SU-DHL-6 (cell line): ENCODE results near the gene PMEPA1.

ENCODE experiments used
- H2AFZ ChIP-seq: fragments of 200-600 bp; sonication (generic); 2 replicates; pipeline ENCODE4 v1.6.1; 2014; ENCODE audit warnings: low read depth, mild to moderate bottlenecking, moderate library complexity, mixed read lengths, antibody characterized with exemption, low read length; ENCODE audit not compliant: severe bottlenecking
- H3F3A ChIP-seq: fragments of 200-600 bp; shearing (Covaris generic); 2 replicates; pipeline ENCODE4 v1.6.0; 2016; ENCODE audit warnings: antibody characterized with exemption, mild to moderate bottlenecking; ENCODE audit not compliant: insufficient read depth
- H3K27ac ChIP-seq: fragments of 200-600 bp; sonication (generic); 2 replicates; pipeline ENCODE4 v1.5.1; 2016; ENCODE audit warnings: low read depth, mild to moderate bottlenecking, low read length, moderate library complexity, mixed read lengths
- H3K27me3 ChIP-seq: fragments of 200-600 bp; sonication (generic), shearing (Covaris generic); 2 replicates; pipeline ENCODE4 v1.6.0; 2014; ENCODE audit warnings: mild to moderate bottlenecking, low read length
- H3K36me3 ChIP-seq: fragments of 200-600 bp; sonication (generic); 2 replicates; pipeline ENCODE4 v1.6.1; 2014; ENCODE audit warnings: mild to moderate bottlenecking, low read length, mixed read lengths
- H3K4me2 ChIP-seq: fragments of 300-600, 200-600 bp; shearing (Covaris generic), sonication (generic); 2 replicates; pipeline ENCODE4 v1.6.0; 2014; ENCODE audit warnings: low read length, low read depth, mild to moderate bottlenecking; ENCODE audit not compliant: poor library complexity, severe bottlenecking
- H3K4me3 ChIP-seq: fragments of 200-600 bp; sonication (generic); 2 replicates; pipeline ENCODE4 v1.5.1; 2014; ENCODE audit warnings: antibody characterized with exemption, low read length, mild to moderate bottlenecking, mixed read lengths; ENCODE audit not compliant: insufficient read depth, poor library complexity, severe bottlenecking
- H3K79me2 ChIP-seq: fragments of 200-600 bp; sonication (generic); 2 replicates; pipeline ENCODE4 v1.6.1; 2014; ENCODE audit warnings: mild to moderate bottlenecking, low read length, moderate library complexity; ENCODE audit not compliant: insufficient read depth
- H3K9ac ChIP-seq: fragments of 200-600 bp; sonication (generic); 2 replicates; pipeline ENCODE4 v1.7.0; 2014; ENCODE audit warnings: mild to moderate bottlenecking, low read length
- H3K9me2 ChIP-seq: fragments of 200-600 bp; sonication (generic); replicated peaks from 2 replicates; pipeline ENCODE4 v1.6.1; 2014; ENCODE audit warnings: low read length; ENCODE audit not compliant: insufficient read depth
- H3K9me3 ChIP-seq: fragments of 200-600 bp; sonication (generic); 2 replicates; pipeline ENCODE4 v1.6.1; 2014; ENCODE audit warnings: low read length, mixed read lengths; ENCODE audit not compliant: insufficient read depth
- H4K20me1 ChIP-seq: fragments of 200-600 bp; sonication (generic); 2 replicates; pipeline ENCODE4 v1.6.1; 2014; ENCODE audit warnings: low read depth, mild to moderate bottlenecking, antibody characterized with exemption, low read length, moderate library complexity, mixed read lengths
- EZH2phosphoT487 ChIP-seq: fragments of 200-600 bp; sonication (generic), shearing (Covaris generic); conservative IDR thresholded peaks from 2 replicates; pipeline ENCODE4 v1.6.1; 2018; ENCODE audit warnings: mild to moderate bottlenecking, antibody characterized with exemption, low read length, moderate library complexity, mixed read lengths
- TF ChIP-seq, protein P1 (sequence below): fragments of 200-600 bp; sonication (generic); IDR thresholded peaks from one replicate; pipeline ENCODE4 v1.5.1; 2017; ENCODE audit warnings: antibody characterized with exemption, mild to moderate bottlenecking, low read length, moderate library complexity; ENCODE audit not compliant: insufficient read depth, poor library complexity, severe bottlenecking

Gene PMEPA1

DNA sequence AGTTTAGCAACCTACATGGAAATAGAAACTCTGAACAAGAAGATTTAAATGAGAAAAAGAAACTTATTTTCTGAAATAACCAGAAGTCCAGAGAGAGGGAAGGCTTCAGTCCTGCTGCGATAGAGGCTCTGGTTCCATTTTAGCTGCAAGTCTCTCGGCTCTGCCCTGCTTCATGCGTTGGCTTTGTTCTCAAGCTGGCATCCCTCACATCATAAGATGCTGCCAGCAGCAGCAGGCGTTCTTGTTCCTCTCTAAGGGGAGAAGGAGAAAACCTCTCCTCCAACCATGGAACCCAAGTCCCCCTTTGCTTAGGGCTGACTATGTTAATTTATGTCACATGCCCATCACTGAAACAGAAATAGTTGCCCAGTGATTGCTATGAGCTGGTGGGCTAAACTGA is 46.4 kb upstream of the PMEPA1 start:
- Histone ChIP-seq H3K4me2 (no peak overlapping the region), H2AFZ (no peak overlapping the region), H3K79me2 (no peaks in the 10 kb centered on the region), H3F3A (no peaks in the 10 kb centered on the region), H3K9me3 (no peaks in the 10 kb centered on the region), H3K9me2 (no peaks in the 10 kb centered on the region), H3K27ac (no peak overlapping the region), H3K9ac (no peak overlapping the region), H3K27me3 (no peaks in the 10 kb centered on the region), H4K20me1 (no peaks in the 10 kb centered on the region), H3K4me3 (no peak overlapping the region), H3K36me3 (no peaks in the 10 kb centered on the region)
- TF ChIP-seq EZH2phosphoT487, result no peak
- TF ChIP-seq, protein P1, sequence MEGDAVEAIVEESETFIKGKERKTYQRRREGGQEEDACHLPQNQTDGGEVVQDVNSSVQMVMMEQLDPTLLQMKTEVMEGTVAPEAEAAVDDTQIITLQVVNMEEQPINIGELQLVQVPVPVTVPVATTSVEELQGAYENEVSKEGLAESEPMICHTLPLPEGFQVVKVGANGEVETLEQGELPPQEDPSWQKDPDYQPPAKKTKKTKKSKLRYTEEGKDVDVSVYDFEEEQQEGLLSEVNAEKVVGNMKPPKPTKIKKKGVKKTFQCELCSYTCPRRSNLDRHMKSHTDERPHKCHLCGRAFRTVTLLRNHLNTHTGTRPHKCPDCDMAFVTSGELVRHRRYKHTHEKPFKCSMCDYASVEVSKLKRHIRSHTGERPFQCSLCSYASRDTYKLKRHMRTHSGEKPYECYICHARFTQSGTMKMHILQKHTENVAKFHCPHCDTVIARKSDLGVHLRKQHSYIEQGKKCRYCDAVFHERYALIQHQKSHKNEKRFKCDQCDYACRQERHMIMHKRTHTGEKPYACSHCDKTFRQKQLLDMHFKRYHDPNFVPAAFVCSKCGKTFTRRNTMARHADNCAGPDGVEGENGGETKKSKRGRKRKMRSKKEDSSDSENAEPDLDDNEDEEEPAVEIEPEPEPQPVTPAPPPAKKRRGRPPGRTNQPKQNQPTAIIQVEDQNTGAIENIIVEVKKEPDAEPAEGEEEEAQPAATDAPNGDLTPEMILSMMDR, result no peak

DNA sequence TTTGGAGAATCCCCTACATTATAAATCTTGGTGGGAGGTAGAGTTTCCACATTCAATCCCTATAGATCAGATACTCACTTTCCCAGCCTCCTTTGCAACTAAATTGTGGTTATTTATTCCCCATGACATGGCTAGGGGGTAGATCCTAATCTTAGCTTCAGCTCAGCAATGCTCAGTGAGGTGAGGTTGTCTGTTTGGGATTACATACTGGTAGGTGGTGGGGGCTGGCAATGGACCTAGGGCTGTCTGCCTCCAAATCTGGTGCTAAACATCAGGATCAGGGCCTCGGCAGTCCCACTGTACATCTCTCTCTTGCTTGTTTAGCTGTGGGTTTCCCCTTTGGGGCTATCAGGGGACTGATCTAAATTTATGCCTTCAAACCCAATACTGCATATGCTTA is 45.8 kb upstream of the PMEPA1 start:
- Histone ChIP-seq H3K27ac (no peak overlapping the region), H2AFZ (no peak overlapping the region), H3K27me3 (no peaks in the 10 kb centered on the region), H3K79me2 (no peaks in the 10 kb centered on the region), H3K9me2 (no peaks in the 10 kb centered on the region), H3K9me3 (no peaks in the 10 kb centered on the region), H3K4me2 (no peak overlapping the region), H3K4me3 (no peak overlapping the region), H3K9ac (no peak overlapping the region), H4K20me1 (no peaks in the 10 kb centered on the region), H3K36me3 (no peaks in the 10 kb centered on the region), H3F3A (no peaks in the 10 kb centered on the region)
- no peak for TF ChIP-seq EZH2phosphoT487
- TF ChIP-seq, protein P1, result no peak

DNA sequence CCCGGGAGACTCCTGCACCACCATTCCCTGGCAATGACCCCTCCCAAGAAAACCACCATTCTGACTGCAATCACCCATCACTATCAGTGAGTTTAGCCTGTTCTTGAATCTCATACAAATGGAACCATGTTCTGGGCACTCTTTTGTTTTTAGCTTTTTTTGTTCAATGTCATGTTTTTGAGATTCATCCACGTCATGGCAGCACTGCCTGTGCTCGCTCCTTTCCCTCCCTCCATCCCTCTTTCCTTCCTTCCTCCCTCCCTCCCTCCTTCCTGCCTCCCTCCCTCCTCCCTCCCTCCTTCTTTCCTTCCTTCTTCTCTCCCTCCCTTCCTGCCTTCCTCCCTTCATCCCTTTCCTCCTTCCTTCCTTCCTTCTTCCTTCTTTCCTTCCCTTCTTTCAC is 44.4 kb upstream of the PMEPA1 start:
- Histone ChIP-seq H3K4me2 (no peak overlapping the region), H3K9me3 (no peaks in the 10 kb centered on the region), H3K4me3 (no peak overlapping the region), H3K9ac (no peak overlapping the region), H3K27ac (no peak overlapping the region), H3K79me2 (no peaks in the 10 kb centered on the region), H3K27me3 (no peaks in the 10 kb centered on the region), H4K20me1 (no peaks in the 10 kb centered on the region), H3K9me2 (no peaks in the 10 kb centered on the region), H2AFZ (no peak overlapping the region), H3K36me3 (no peaks in the 10 kb centered on the region), H3F3A (no peaks in the 10 kb centered on the region)
- no peak for TF ChIP-seq EZH2phosphoT487
- TF ChIP-seq, protein P1, result no peak
